Hepatocyte (in vitro differentiated cells): Measurements from ENCODE around the gene FNDC7. TPM values are rescaled to one million over a fixed set of nuclear protein-coding genes. Genes with fewer than 3 reads are reported as not detected.

Experiments
- DNase-seq: peaks from one replicate; pipeline ENCODE4 v3.0.0-alpha.2; 2016; ENCODE audit warnings: low spot score
- H2AFZ ChIP-seq: fragments of 200-600 bp; sonication (generic); 2 replicates; pipeline ENCODE4 v1.6.0; 2016; ENCODE audit warnings: antibody characterized with exemption, mild to moderate bottlenecking
- H3K27ac ChIP-seq: fragments of 200-600 bp; sonication (generic); 2 replicates; pipeline ENCODE4 v1.5.1; 2016; ENCODE audit warnings: mild to moderate bottlenecking
- H3K27me3 ChIP-seq: fragments of 200-600 bp; sonication (generic); 2 replicates; pipeline ENCODE4 v1.6.1; 2016
- H3K36me3 ChIP-seq: fragments of 200-600 bp; sonication (generic); replicated peaks from 2 replicates; pipeline ENCODE4 v1.5.1; 2016; ENCODE audit warnings: low read depth; ENCODE audit not compliant: insufficient read depth
- H3K4me1 ChIP-seq: fragments of 200-600 bp; sonication (generic); 2 replicates; pipeline ENCODE4 v1.5.1; 2016; ENCODE audit warnings: mild to moderate bottlenecking, moderate library complexity; ENCODE audit not compliant: insufficient read depth
- H3K4me2 ChIP-seq: fragments of 200-600 bp; sonication (generic); 2 replicates; pipeline ENCODE4 v1.6.0; 2016
- H3K4me3 ChIP-seq: fragments of 200-600 bp; sonication (generic); 2 replicates; pipeline ENCODE4 v1.5.1; 2016; ENCODE audit warnings: mild to moderate bottlenecking
- H3K79me2 ChIP-seq: fragments of 200-600 bp; sonication (generic); 2 replicates; pipeline ENCODE4 v1.6.0; 2017; ENCODE audit warnings: mild to moderate bottlenecking
- H3K9me2 ChIP-seq: fragments of 200-600 bp; sonication (generic); replicated peaks from 2 replicates; pipeline ENCODE4 v1.6.0; 2017; ENCODE audit warnings: mild to moderate bottlenecking; ENCODE audit not compliant: insufficient read depth
- H3K9me3 ChIP-seq: fragments of 200-600 bp; sonication (generic); 2 replicates; pipeline ENCODE4 v1.5.1; 2016; ENCODE audit warnings: low read depth, mild to moderate bottlenecking
- H4K20me1 ChIP-seq: fragments of 200-600 bp; sonication (generic); 2 replicates; pipeline ENCODE4 v1.6.0; 2016; ENCODE audit warnings: mild to moderate bottlenecking; ENCODE audit not compliant: insufficient read depth, poor library complexity, severe bottlenecking
- EZH2 ChIP-seq: fragments of 200-600 bp; sonication (generic); IDR thresholded peaks from 2 replicates; pipeline ENCODE4 v1.6.1; 2016; ENCODE audit warnings: antibody characterized with exemption, mild to moderate bottlenecking, borderline replicate concordance
- EZH2phosphoT487 ChIP-seq: fragments of 200-600 bp; sonication (generic); IDR thresholded peaks from one replicate; pipeline ENCODE4 v1.6.1; 2018; ENCODE audit warnings: antibody characterized with exemption, mild to moderate bottlenecking, low read depth, moderate library complexity; ENCODE audit not compliant: unreplicated experiment, severe bottlenecking
- WGBS: methylation state at CpG from one replicate; pipeline ENCODE4 v1.1.6; 2016; ENCODE audit warnings: low lambda C conversion rate; ENCODE audit errors: missing lambda C conversion rate; 5-methylcytosine and 5-hydroxymethylcytosine counted together
- polyA plus RNA-seq: library from polyadenylated mRNA; unstranded; fragments of >200 nt; fragmentation: Nextera tagmentation; extraction: Ambion mirVana; gene quantifications from 2 replicates; pipeline ENCODE4 v1.2.1, GENCODE V29; 2016
- total RNA-seq: library from RNA; depleted of rRNA; stranded (reverse); fragments of >200 nt; gene quantifications from 2 replicates; pipeline ENCODE4 v1.2.3, GENCODE V29; 2014
- TF ChIP-seq, protein P1 (sequence below): fragments of 200-600 bp; sonication (generic); IDR thresholded peaks from 2 replicates; pipeline ENCODE4 v1.5.1; 2016; ENCODE audit warnings: antibody characterized with exemption, mild to moderate bottlenecking; ENCODE audit not compliant: poor library complexity

Gene FNDC7
- total and polyA plus RNA-seq, 2 experiments from 2014 or later, result not detected

DNA sequence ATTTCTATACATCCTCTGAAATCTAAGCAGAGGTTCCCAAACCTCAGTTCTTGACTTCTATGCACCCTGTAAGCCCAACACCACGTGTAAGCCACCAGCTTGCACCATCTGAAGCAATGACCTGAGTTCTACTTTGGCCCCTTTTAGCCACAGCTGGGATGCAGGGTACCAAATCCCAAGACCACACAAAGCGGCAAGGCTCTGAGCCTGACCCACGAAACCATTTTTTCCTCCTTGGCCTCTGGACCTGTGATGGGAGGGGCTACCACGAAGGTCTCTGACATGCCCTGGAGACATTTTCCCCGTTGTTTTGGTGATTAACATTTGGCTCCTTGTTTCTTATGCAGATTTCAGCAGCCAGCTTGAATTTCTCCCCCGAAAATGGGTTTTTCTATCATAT, 72.6 kb downstream of the FNDC7 start:
- Histone ChIP-seq H2AFZ (no peak overlapping the region), H3K4me1 (no peaks in the 10 kb centered on the region), H3K9me2 (no peaks in the 10 kb centered on the region), H3K79me2 (no peaks in the 10 kb centered on the region), H3K4me3 (no peak overlapping the region), H3K4me2 (no peak overlapping the region), H3K9me3 (peaks cover 10% of the 10 kb centered on the region), H3K27ac (no peak overlapping the region), H4K20me1 (no peaks in the 10 kb centered on the region), H3K27me3 (no peaks in the 10 kb centered on the region), H3K36me3 (no peaks in the 10 kb centered on the region)
- 98% methylated on average over 6 of the region's 6 CpGs for WGBS
- no peak for DNase-seq
- TF ChIP-seq EZH2phosphoT487, result no peak
- no peak for TF ChIP-seq EZH2
- TF ChIP-seq, protein P1, sequence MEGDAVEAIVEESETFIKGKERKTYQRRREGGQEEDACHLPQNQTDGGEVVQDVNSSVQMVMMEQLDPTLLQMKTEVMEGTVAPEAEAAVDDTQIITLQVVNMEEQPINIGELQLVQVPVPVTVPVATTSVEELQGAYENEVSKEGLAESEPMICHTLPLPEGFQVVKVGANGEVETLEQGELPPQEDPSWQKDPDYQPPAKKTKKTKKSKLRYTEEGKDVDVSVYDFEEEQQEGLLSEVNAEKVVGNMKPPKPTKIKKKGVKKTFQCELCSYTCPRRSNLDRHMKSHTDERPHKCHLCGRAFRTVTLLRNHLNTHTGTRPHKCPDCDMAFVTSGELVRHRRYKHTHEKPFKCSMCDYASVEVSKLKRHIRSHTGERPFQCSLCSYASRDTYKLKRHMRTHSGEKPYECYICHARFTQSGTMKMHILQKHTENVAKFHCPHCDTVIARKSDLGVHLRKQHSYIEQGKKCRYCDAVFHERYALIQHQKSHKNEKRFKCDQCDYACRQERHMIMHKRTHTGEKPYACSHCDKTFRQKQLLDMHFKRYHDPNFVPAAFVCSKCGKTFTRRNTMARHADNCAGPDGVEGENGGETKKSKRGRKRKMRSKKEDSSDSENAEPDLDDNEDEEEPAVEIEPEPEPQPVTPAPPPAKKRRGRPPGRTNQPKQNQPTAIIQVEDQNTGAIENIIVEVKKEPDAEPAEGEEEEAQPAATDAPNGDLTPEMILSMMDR, result no peak

DNA sequence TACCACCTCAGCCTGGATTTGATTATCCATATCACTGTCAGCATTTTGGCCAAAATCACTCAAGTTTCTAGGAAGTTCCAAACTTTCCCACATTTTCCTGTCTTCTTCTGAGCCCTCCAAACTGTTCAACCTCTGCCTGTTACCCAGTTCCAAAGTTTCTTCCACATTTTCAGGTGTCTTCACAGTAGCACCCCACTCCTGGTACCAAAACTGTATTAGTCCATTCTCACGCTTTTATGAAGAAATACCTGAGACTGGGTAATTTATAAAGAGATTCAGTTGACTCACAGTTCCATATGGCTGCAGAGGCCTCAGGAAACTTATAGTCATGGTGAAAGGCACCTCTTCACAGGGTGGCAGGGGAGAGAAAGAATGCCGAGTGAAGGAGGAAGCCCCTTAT, 73.2 kb downstream of the FNDC7 start:
- Histone ChIP-seq H3K36me3 (no peaks in the 10 kb centered on the region), H3K9me3 (peaks cover 10% of the 10 kb centered on the region), H2AFZ (no peak overlapping the region), H3K4me3 (no peak overlapping the region), H3K4me2 (no peak overlapping the region), H3K27me3 (no peaks in the 10 kb centered on the region), H3K79me2 (no peaks in the 10 kb centered on the region), H3K4me1 (no peaks in the 10 kb centered on the region), H3K9me2 (no peaks in the 10 kb centered on the region), H3K27ac (no peak overlapping the region), H4K20me1 (no peaks in the 10 kb centered on the region)
- TF ChIP-seq EZH2phosphoT487 (no peak), EZH2 (no peak)
- TF ChIP-seq, protein P1, result no peak
- WGBS, result 100% methylated on average over 2 of the region's 2 CpGs
- DNase-seq, result no peak

DNA sequence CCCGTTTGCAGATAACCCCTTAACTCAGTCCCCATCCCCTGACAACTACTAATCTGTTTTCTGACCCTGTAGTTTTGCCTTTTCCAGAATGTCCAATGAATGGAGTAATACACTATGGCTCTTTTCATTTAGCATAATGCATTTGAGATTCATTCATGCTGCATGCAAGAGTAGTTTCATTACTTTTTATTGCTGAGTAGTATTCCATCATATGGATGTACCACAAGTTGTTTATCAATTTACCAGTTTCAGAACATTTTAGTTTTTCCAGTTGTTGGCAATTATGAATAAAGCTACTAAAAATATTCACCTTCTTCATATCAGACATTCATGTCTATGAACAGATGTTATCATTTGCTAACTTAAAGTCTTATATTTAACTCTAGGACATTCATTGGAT, 79.1 kb downstream of the FNDC7 start:
- H3K27ac ChIP-seq, result no peak overlapping the region
- H2AFZ ChIP-seq, result no peak overlapping the region
- no peaks in the 10 kb centered on the region for H3K79me2 ChIP-seq
- H4K20me1 ChIP-seq, result no peaks in the 10 kb centered on the region
- no peak overlapping the region for H3K4me3 ChIP-seq
- 97% methylated on average over 1 of the region's 1 CpG for WGBS
- H3K27me3 ChIP-seq, result no peaks in the 10 kb centered on the region
- no peak for TF ChIP-seq EZH2phosphoT487
- TF ChIP-seq, protein P1, result no peak
- TF ChIP-seq EZH2, result no peak
- no peaks in the 10 kb centered on the region for H3K36me3 ChIP-seq
- H3K9me3 ChIP-seq, result peaks cover 14% of the 10 kb centered on the region
- H3K4me1 ChIP-seq, result no peaks in the 10 kb centered on the region
- H3K4me2 ChIP-seq, result no peak overlapping the region
- DNase-seq, result no peak
- no peaks in the 10 kb centered on the region for H3K9me2 ChIP-seq

Other genes starting within 250 kb of the FNDC7 start
- 16.0 and 16.1 TPM in 2 replicates for gene EEIG2, start 152.8 kb upstream of the FNDC7 start, total RNA-seq
- gene EEIG2, start 152.8 kb upstream of the FNDC7 start, polyA plus RNA-seq, result 3.6 and 5.1 TPM in 2 replicates
- gene HENMT1, start 51.8 kb upstream of the FNDC7 start, total RNA-seq, result 4.4 and 4.7 TPM in 2 replicates
- gene HENMT1, start 51.8 kb upstream of the FNDC7 start, polyA plus RNA-seq, result 3.0 and 3.8 TPM in 2 replicates
- gene PRPF38B, start 20.6 kb upstream of the FNDC7 start, total RNA-seq, result 26.1 and 27.9 TPM in 2 replicates
- 30.1 and 41.4 TPM in 2 replicates for gene PRPF38B, start 20.6 kb upstream of the FNDC7 start, polyA plus RNA-seq
- 55.7 and 77.5 TPM in 2 replicates for gene STXBP3, start 33.8 kb downstream of the FNDC7 start, total RNA-seq
- gene STXBP3, start 33.8 kb downstream of the FNDC7 start, polyA plus RNA-seq, result 25.0 and 35.2 TPM in 2 replicates
- gene AKNAD1, start 144.2 kb downstream of the FNDC7 start, total RNA-seq, result 0.20 and 0.80 TPM in 2 replicates
- gene AKNAD1, start 144.2 kb downstream of the FNDC7 start, polyA plus RNA-seq, result not detected in 2 replicates
- gene GPSM2, start 164.1 kb downstream of the FNDC7 start, total RNA-seq, result 12.8 and 21.6 TPM in 2 replicates
- 7.2 and 7.3 TPM in 2 replicates for gene GPSM2, start 164.1 kb downstream of the FNDC7 start, polyA plus RNA-seq